Astrocyte (in vitro differentiated cells and primary cell): ENCODE measurements around the gene ANKS1A. TPM values are rescaled to one million over a fixed set of nuclear protein-coding genes. Genes with fewer than 3 reads are reported as not detected.
A peak's percentile ranks its signal among the peaks of the same experiment; 100 is the strongest.
"Not testable (repeated sequence)": the region's sequence is repeated elsewhere in the genome, so short reads cannot be mapped to it uniquely, and the experiment has no call there.

Experiments
- DNase-seq: peaks from one replicate; pipeline ENCODE4 v3.0.0-alpha.2; 2010; ENCODE audit warnings: low read depth
- FAIRE-seq: peaks from 2 replicates; lab custom pipeline; 2011; peaks lifted over from hg19 to GRCh38; lab: Jason Lieb, UNC
- H2AFZ ChIP-seq: 2 replicates; pipeline ENCODE4 v1.6.0; 2012; ENCODE audit warnings: low read depth, low read length, inconsistent platforms
- H3K27ac ChIP-seq: 2 replicates; pipeline ENCODE4 v1.5.1; 2011; ENCODE audit warnings: low read depth, low read length, inconsistent platforms
- H3K27me3 ChIP-seq: 2 replicates; pipeline ENCODE4 v1.6.0; 2011; ENCODE audit warnings: low read length, inconsistent platforms; ENCODE audit not compliant: insufficient read depth
- H3K36me3 ChIP-seq: 2 replicates; pipeline ENCODE4 v1.5.1; 2011; ENCODE audit warnings: low read length, inconsistent platforms; ENCODE audit not compliant: insufficient read depth
- H3K4me1 ChIP-seq: 2 replicates; pipeline ENCODE4 v1.5.1; 2011; ENCODE audit warnings: low read length, inconsistent platforms; ENCODE audit not compliant: insufficient read depth
- H3K4me2 ChIP-seq: 2 replicates; pipeline ENCODE4 v1.6.0; 2012; ENCODE audit warnings: low read length, inconsistent platforms
- H3K4me3 ChIP-seq: 2 replicates; pipeline ENCODE4 v1.5.1; 2011; ENCODE audit warnings: low read depth, mild to moderate bottlenecking, low read length, inconsistent platforms; ENCODE audit not compliant: insufficient read depth
- H3K79me2 ChIP-seq: 2 replicates; pipeline ENCODE4 v1.6.0; 2012; ENCODE audit warnings: mild to moderate bottlenecking, low read length, inconsistent platforms; ENCODE audit not compliant: insufficient read depth
- H3K9ac ChIP-seq: 2 replicates; pipeline ENCODE4 v1.6.0; 2012; ENCODE audit warnings: mild to moderate bottlenecking, low read length, inconsistent platforms
- H3K9me3 ChIP-seq: 2 replicates; pipeline ENCODE4 v1.5.1; 2012; ENCODE audit warnings: low read depth, mild to moderate bottlenecking, low read length, inconsistent platforms; ENCODE audit not compliant: insufficient read depth
- H4K20me1 ChIP-seq: 2 replicates; pipeline ENCODE4 v1.6.0; 2012; ENCODE audit warnings: low read length, inconsistent platforms; ENCODE audit not compliant: insufficient read depth
- H3K27ac Mint-ChIP-seq: one replicate; pipeline ENCODE4 v1.8.0; 2021; ENCODE audit warnings: mild to moderate bottlenecking, mixed read lengths; ENCODE audit not compliant: unreplicated experiment
- H3K27me3 Mint-ChIP-seq: one replicate; pipeline ENCODE4 v1.8.0; 2021; ENCODE audit warnings: low read depth, mixed read lengths; ENCODE audit not compliant: unreplicated experiment
- H3K36me3 Mint-ChIP-seq: one replicate; pipeline ENCODE4 v1.8.0; 2021; ENCODE audit warnings: low read depth, mixed read lengths; ENCODE audit not compliant: unreplicated experiment
- H3K4me1 Mint-ChIP-seq: one replicate; pipeline ENCODE4 v1.8.0; 2021; ENCODE audit warnings: low read depth, mixed read lengths; ENCODE audit not compliant: unreplicated experiment
- H3K4me3 Mint-ChIP-seq: one replicate; pipeline ENCODE4 v1.8.0; 2021; ENCODE audit warnings: mild to moderate bottlenecking, moderate library complexity, mixed read lengths; ENCODE audit not compliant: unreplicated experiment
- H3K9me3 Mint-ChIP-seq: one replicate; pipeline ENCODE4 v1.8.0; 2021; ENCODE audit warnings: mild to moderate bottlenecking, mixed read lengths; ENCODE audit not compliant: unreplicated experiment
- EZH2 ChIP-seq: IDR thresholded peaks from 2 replicates; pipeline ENCODE4 v1.6.1; 2012; ENCODE audit warnings: mild to moderate bottlenecking, low read length, inconsistent platforms; ENCODE audit not compliant: insufficient read depth
- total RNA-seq: library from RNA; stranded (reverse); gene quantifications from 2 replicates; pipeline ENCODE4 v1.2.1, GENCODE V29; 2021
- TF ChIP-seq, protein P1 (sequence below): IDR thresholded peaks from 2 replicates; pipeline ENCODE4 v1.5.1; 2011; ENCODE audit warnings: low read depth, mild to moderate bottlenecking, inconsistent platforms, low read length, moderate library complexity; ENCODE audit not compliant: insufficient read depth

The ANKS1A gene
- total RNA-seq, 1 donor from 2014 or later = 18.0 TPM

DNA sequence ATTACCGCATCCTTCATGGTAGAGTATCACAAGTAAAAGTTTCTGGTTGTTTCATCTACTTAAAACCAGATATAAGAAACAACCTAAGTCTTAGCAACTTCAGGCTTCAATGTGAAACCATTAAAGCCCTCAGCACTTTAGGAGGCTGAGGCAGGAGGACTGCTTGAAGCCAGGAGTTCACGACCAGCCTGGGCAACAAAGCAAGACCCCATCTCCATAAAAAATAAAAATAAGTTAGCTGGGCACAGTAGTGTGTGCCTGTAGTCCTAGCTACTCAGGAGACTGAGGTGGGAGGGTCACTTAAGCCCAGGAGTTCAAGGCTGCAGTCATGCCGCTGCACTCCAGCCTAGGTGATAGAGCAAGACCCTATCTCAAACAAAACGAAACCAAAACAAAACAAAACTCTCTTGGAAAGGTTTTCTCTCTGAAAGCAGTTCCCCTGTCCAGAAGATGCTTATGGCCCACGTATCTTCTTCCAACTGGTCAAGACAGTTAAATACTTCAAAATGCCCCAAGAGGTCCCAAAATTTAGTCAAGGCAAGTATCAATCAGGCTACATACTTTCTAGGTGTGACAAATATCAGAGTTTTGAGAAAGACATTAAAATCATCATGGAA is 11.1 kb upstream of the ANKS1A start:
- H3K9ac ChIP-seq = no peak overlapping the region
- H3K4me3 Mint-ChIP-seq = no peak overlapping the region
- H3K27ac ChIP-seq = no peak overlapping the region
- H3K27me3 Mint-ChIP-seq = no peaks in the 10 kb centered on the region
- peaks cover 5% of the 10 kb centered on the region for H3K79me2 ChIP-seq
- FAIRE-seq = no peak
- peaks cover 7% of the 10 kb centered on the region for H4K20me1 ChIP-seq
- H3K4me3 ChIP-seq = no peak overlapping the region
- H3K27me3 ChIP-seq = no peaks in the 10 kb centered on the region
- H3K9me3 Mint-ChIP-seq = no peaks in the 10 kb centered on the region
- H3K4me1 Mint-ChIP-seq = no peaks in the 10 kb centered on the region
- H3K36me3 Mint-ChIP-seq = peaks cover 6% of the 10 kb centered on the region
- no peaks in the 10 kb centered on the region for H3K4me1 ChIP-seq
- TF ChIP-seq, protein P1, sequence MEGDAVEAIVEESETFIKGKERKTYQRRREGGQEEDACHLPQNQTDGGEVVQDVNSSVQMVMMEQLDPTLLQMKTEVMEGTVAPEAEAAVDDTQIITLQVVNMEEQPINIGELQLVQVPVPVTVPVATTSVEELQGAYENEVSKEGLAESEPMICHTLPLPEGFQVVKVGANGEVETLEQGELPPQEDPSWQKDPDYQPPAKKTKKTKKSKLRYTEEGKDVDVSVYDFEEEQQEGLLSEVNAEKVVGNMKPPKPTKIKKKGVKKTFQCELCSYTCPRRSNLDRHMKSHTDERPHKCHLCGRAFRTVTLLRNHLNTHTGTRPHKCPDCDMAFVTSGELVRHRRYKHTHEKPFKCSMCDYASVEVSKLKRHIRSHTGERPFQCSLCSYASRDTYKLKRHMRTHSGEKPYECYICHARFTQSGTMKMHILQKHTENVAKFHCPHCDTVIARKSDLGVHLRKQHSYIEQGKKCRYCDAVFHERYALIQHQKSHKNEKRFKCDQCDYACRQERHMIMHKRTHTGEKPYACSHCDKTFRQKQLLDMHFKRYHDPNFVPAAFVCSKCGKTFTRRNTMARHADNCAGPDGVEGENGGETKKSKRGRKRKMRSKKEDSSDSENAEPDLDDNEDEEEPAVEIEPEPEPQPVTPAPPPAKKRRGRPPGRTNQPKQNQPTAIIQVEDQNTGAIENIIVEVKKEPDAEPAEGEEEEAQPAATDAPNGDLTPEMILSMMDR = no peak
- TF ChIP-seq EZH2 = no peak
- no peak overlapping the region for H3K27ac Mint-ChIP-seq
- H2AFZ ChIP-seq = no peak overlapping the region
- peaks cover 26% of the 10 kb centered on the region for H3K36me3 ChIP-seq
- H3K9me3 ChIP-seq = no peaks in the 10 kb centered on the region
- DNase-seq = no peak
- H3K4me2 ChIP-seq = no peak overlapping the region

DNA sequence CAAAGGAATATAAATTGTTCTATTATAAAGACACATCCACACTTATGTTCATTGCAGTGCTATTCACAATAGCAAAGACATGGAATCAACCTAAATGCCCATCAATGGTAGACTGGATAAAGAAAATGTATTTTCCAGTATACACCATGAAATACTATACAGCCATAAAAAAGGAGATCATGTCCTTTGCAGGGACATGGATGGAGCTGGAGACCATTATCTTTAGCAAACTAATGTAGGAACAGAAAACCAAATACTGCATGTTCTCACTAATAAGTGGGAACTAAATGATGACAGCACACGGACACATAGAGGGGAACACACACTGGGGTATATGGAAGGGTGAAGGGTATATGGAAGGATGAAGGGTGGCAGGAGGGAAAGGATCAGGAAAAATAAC is 5.0 kb upstream of the ANKS1A start:
- H3K79me2 ChIP-seq = peaks cover 48% of the 10 kb centered on the region

DNA sequence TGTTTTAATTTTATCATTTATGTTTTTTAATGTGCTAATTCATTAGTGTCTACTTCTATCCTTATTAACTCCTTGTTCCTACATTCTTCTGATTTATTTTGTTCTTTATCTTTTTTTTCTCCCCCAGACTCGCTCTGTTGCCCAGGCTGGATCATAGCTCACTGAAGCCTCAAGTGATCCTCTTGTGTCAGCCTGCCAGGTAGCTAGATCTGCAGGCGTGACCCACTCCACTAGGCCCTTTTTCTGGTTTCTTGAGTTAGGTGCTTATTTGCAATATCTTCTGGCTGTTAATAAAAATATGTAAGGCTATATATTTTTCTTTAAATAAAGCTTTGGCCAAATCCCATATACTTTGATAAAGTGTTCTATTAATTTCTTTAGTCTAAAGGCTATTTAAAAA is 4.1 kb upstream of the ANKS1A start:
- Histone ChIP-seq H3K9ac (no peak overlapping the region), H3K79me2 (peaks cover 48% of the 10 kb centered on the region), H3K4me1 (no peaks in the 10 kb centered on the region), H3K4me2 (no peak overlapping the region), H3K4me3 (no peak overlapping the region), H4K20me1 (peaks cover 16% of the 10 kb centered on the region), H3K27ac (no peak overlapping the region), H3K9me3 (no peaks in the 10 kb centered on the region), H3K36me3 (peaks cover 13% of the 10 kb centered on the region), H2AFZ (no peak overlapping the region), H3K27me3 (no peaks in the 10 kb centered on the region)
- DNase-seq = no peak
- Mint-ChIP-seq H3K9me3 (no peaks in the 10 kb centered on the region), H3K27ac (no peak overlapping the region), H3K36me3 (no peaks in the 10 kb centered on the region), H3K4me1 (peaks cover 5% of the 10 kb centered on the region), H3K27me3 (no peaks in the 10 kb centered on the region), H3K4me3 (peak overlapping the region; percentile 34)
- no peak for FAIRE-seq
- TF ChIP-seq, protein P1 = no peak
- no peak for TF ChIP-seq EZH2

More for the DNA sequence above, 5.0 kb upstream of the ANKS1A start:
- H3K9ac ChIP-seq, H3K4me2 ChIP-seq, H3K4me3 ChIP-seq, DNase-seq, H3K4me3 Mint-ChIP-seq, FAIRE-seq, H3K27me3 ChIP-seq, H3K36me3 Mint-ChIP-seq, H3K27me3 Mint-ChIP-seq, H2AFZ ChIP-seq, H3K9me3 ChIP-seq, H3K4me1 ChIP-seq, H3K27ac Mint-ChIP-seq, H3K27ac ChIP-seq, H3K4me1 Mint-ChIP-seq, H3K9me3 Mint-ChIP-seq: not testable (repeated sequence)
- H3K36me3 ChIP-seq = peaks cover 13% of the 10 kb centered on the region
- peaks cover 16% of the 10 kb centered on the region for H4K20me1 ChIP-seq

DNA sequence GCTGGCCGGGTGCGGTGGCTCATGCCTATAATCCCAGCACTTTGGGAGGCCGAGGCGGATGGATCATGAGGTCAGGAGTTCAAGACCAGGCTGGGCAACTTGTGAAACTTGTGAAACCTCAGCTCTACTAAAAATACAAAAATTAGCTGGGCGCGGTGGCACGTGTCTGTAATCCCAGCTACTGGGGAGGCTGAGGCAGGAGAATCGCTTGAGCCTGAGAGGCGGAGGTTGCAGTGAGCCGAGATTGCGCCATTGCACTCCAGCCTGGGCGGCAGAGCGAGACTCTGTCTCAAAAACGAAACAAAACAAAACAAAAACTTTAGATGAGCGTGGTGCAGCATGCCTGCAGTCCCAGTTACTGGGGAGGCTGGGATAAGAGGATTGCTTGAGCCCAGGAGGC is 3.2 kb upstream of the ANKS1A start:
- not testable (repeated sequence) for H3K4me1 ChIP-seq, H3K9ac ChIP-seq, H3K9me3 Mint-ChIP-seq, H3K36me3 ChIP-seq, H2AFZ ChIP-seq, H3K27me3 Mint-ChIP-seq, H3K4me1 Mint-ChIP-seq, H3K4me3 ChIP-seq, H3K9me3 ChIP-seq, DNase-seq, H3K27ac ChIP-seq, H3K27me3 ChIP-seq, FAIRE-seq, H3K4me2 ChIP-seq, H3K27ac Mint-ChIP-seq, H3K36me3 Mint-ChIP-seq
- H3K4me3 Mint-ChIP-seq = peak overlapping the region; percentile 34
- Histone ChIP-seq H4K20me1 (peaks cover 23% of the 10 kb centered on the region), H3K79me2 (peaks cover 54% of the 10 kb centered on the region)
